SU-DHL-6 (cell line): ENCODE data around the gene DUS1L.

Experiments used
- EZH2phosphoT487 ChIP-seq: fragments of 200-600 bp; sonication (generic), shearing (Covaris generic); conservative IDR thresholded peaks from 2 replicates; pipeline ENCODE4 v1.6.1; 2018; ENCODE audit warnings: mild to moderate bottlenecking, antibody characterized with exemption, low read length, moderate library complexity, mixed read lengths
- TF ChIP-seq, protein P1 (sequence below): fragments of 200-600 bp; sonication (generic); IDR thresholded peaks from one replicate; pipeline ENCODE4 v1.5.1; 2017; ENCODE audit warnings: antibody characterized with exemption, mild to moderate bottlenecking, low read length, moderate library complexity; ENCODE audit not compliant: insufficient read depth, poor library complexity, severe bottlenecking

DNA sequence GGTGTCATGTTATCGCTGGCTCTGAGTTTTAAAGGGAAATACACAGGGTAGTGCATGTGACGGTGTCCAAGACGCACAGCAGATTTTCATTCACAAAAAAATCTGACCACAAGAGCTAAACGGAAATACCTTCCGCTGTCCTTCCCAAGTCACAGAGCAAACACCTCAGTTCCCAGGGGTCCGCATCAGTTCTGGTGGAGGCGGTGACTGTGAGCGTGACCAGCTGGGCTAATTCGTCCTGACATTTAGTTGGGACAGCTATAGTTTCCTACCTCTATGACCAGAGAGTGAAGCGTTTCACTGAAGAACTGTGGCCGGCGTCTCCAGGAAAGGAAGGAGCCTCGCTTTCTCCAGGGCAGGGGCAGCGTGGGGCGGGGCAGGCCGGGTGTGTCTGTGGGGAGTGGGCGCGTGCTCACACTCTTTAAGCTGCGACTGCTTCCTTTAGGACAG is 42.9 kb upstream of the DUS1L start:
- TF ChIP-seq, protein P1, sequence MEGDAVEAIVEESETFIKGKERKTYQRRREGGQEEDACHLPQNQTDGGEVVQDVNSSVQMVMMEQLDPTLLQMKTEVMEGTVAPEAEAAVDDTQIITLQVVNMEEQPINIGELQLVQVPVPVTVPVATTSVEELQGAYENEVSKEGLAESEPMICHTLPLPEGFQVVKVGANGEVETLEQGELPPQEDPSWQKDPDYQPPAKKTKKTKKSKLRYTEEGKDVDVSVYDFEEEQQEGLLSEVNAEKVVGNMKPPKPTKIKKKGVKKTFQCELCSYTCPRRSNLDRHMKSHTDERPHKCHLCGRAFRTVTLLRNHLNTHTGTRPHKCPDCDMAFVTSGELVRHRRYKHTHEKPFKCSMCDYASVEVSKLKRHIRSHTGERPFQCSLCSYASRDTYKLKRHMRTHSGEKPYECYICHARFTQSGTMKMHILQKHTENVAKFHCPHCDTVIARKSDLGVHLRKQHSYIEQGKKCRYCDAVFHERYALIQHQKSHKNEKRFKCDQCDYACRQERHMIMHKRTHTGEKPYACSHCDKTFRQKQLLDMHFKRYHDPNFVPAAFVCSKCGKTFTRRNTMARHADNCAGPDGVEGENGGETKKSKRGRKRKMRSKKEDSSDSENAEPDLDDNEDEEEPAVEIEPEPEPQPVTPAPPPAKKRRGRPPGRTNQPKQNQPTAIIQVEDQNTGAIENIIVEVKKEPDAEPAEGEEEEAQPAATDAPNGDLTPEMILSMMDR = no peak
- TF ChIP-seq EZH2phosphoT487 = no peak
